Skin of body (tissue), 2 donors: ENCODE data around the gene IFNA13. TPM values are rescaled to one million over a fixed set of nuclear protein-coding genes. Genes with fewer than 3 reads are reported as not detected.
"Not testable (repeated sequence)": the region's sequence is repeated elsewhere in the genome, so short reads cannot be mapped to it uniquely, and the experiment has no call there.

Experiments used
- DNase-seq: peaks from one replicate; lab custom pipeline; 2025; lab: John Stamatoyannopoulos, UW
- total RNA-seq: library from RNA; depleted of rRNA; stranded (reverse); fragments of >200 nt; gene quantifications from one replicate; pipeline ENCODE4 v1.2.3, GENCODE V29; 2014

IFNA13 gene
- not detected for total RNA-seq

DNA sequence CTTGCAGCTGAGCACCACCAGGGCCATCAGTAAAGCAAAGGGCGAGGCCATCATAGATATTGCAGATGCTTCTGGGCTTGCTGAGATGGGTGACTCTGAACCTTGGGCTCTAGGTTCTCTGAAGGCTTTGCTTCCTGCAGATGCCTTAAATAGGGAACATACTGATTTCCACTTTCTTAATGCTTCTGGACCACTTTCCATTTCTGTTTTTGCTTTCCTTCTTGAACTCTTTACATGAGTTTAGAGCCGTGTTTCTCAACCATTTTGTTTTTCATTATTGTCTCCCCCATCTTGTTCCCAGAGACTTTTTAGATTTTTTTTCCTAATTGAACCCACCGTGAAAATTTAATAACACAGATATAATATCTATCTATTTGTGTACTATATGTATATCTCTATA, at the start of gene IFNA13:
TSS of gene IFNA13 (minus strand) at position 101 of the 400 bp plus-strand sequence. CDS start at position 54, 47 bp downstream.
- no peak for DNase-seq

DNA sequence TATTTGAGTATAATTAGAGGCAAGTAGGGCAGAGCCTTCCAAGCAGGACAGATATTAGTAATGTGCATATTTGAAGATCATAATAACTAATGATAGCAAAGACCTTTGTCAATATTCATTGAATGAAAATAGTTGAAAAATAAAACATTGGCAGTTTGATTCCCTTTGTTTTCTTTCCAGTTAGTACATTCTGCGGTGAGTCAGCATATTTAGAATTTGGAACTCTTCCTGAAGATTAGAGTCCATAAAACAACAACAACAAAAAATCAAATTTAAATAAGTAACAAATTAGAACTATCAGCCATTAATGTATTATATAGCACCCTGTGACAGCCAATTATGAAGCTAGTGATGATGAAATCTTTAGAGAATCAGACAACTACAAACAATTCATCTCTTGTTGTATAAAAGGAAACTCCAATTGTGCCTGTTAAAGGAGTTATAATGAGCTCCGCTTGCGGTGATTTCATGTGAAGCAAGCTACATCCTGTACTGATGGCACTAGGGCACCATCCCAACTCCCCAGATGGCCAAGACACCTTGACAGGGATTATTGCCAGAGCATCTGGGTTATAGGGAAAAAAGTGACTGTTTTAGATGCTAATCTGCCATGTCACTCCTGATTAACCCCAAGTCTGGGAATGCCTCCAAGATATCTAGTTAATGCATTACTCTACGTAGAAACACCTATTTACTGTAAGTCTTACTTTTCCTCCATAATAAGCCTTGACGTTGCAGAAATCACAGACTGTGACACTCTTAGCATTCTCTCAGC, 47.8 kb upstream of the IFNA13 start:
- no peak for DNase-seq

- no peak for DNase-seq
Measured at GRCh38 chr9:21414220-21414940, 46.5 kb upstream of the IFNA13 start.

DNA sequence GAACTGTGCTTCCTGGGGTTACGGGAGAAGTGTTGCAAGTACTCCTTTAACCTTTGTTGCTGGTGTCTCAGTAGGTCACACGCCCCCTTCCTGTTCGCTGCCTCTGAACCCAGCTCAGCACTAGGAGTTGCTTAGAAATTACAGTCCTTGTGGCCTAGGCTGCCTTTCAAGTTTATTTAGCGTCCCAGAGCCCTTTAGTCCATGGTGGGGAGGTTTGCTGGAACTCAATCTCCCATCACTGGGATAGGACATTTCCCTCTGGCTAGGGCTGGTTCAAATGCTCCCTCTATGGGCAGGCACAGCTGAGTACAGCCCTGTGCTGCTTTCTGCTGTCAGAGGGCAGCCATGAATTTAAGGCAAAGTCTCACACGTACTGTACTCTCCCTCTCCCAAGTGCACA, 45.8 kb upstream of the IFNA13 start:
- no peak for DNase-seq

DNA sequence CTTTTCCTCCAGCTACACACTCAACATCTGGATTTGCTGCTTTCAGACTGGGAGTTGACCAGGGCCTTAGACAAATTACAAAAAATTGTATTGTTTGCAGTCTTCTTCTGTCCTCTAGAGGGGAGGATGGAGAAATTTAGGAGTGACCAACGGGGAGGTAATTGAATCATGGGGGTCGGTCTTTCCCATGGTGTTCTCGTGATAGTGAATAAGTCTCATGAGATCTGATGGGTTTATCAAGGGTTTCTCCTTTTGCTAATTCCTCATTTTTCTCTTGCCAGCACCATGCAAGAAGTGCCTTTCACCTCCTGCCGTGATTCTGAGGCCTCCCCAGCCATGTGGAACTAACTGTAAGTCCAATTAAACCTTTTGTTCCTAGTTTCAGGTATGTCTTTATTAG, 45.3 kb upstream of the IFNA13 start:
- DNase-seq, result no peak

DNA sequence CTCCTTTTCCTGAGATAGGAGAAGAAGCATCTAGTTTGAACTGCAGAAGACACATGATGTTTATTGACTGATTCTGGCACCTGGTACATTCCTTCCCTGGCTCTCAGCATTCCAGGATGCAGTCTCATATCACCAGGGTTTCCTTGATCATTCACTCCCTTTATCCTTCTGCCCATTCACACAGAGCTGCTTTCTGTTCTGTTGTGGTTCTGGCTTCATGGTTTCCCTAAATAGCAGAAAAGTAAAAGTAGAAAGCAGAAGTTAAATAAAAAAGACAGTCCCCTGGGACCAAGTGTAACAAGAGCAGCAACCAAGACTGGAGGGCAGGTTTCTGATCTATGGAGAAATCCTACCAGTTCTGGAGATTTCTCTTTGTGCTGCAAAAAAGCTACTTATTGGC, 44.2 kb upstream of the IFNA13 start:
- no peak for DNase-seq

DNA sequence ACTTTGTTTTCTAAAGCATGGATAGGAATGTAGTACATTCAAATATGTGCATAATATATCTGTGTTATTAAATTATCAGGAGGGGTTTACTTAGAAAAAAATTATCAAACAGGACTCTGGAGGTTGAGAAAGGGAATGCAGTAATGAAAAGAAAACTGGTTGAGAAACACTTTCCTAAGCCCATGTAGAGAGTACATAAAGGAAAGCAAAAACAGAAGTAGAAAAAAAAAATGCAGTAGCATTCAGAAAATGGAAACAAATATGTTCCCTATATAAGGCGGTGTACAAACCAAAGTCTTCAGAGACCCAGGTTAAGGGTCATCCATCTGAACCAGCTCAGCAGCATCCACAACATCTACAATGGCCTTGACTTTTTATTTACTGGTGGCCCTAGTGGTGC, 41.0 kb upstream of the IFNA13 start, which contains the start of gene IFNA8:
TSS of gene IFNA8 (plus strand) at position 301 of the 400 bp plus-strand sequence. CDS start at position 361, 60 bp downstream.
- no peak for DNase-seq

DNA sequence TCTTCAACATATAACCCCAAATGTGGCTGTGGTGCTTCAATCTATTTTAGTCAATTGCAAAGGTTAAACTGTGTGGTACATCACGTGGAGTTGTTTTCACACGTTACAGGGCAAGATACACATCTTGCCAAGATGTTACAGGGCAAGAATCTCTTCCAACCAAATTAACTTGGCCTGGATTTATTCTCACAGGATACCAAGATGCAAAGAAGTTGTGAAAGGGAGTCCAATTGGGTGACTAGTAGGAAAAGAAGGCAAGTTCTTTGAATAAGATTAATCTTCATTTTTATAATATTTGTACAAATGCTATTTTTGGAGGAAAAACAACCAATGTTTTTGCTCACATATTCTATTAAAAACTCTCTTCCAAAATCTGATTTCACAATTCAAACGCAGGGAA, 36.3 kb upstream of the IFNA13 start:
- no peak for DNase-seq

DNA sequence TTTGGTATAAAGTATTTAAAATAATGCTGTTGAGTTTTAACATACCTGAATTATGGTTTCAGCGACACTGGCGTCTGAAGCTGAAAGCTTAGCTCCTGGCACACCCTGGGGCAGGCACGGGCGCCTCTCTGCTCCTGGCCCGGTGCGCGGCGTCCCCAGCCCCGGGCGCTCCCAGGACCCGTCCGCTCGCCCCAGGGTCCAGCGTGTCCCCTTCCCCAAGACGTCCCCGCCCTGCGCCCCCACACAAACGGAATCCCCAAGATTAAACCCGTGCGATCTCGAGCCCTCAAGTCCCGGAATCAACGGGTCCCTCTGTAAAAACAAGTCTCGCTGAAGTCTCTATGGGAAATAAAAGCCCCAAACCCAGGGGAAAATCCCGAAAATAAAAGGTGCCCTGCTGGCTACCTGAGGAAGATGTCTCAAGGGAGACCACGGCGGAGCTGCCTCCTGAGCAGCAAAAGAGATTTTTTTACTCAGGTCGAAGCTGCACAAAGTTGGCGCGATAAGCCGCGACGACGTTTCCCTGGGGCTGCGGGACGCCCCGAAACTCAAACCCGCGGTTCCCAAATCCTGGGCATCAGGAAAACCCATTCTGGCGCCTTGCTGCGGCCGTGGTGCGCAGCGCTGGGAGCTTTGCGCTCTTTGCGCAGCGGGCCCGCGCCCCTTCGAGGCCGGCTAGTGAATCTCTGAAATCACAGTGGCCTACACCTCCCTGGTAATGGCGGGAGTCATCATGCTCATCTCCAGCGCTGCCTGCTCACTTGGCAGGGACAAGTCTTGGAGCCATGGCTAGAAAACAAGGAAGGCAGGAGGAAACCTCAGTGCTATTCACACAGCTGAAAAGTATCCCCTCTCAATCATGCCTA, 34.8 kb upstream of the IFNA13 start:
- DNase-seq, result no peak

DNA sequence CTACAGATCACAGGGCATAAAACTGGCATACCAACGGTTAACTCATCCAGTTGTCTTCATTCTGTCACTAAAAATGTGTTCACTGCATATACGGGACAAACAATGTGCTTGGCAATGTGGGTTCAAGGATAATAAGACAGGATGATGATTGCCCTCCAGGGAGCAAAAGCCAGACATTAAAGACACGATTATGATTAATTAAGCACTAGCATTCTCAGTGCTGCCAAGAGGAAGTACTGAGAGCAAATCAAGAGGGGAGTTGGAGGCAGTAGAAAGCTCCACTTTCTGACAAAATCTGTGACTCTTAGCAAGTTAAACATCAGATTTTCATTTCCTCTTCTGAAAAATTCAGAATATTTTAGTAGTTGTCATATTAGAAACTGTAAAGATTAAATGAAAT, 32.1 kb upstream of the IFNA13 start:
- DNase-seq, result no peak

GRCh38 chr9:21398955-21399489, 31.2 kb upstream of the IFNA13 start:
- no peak for DNase-seq

DNA sequence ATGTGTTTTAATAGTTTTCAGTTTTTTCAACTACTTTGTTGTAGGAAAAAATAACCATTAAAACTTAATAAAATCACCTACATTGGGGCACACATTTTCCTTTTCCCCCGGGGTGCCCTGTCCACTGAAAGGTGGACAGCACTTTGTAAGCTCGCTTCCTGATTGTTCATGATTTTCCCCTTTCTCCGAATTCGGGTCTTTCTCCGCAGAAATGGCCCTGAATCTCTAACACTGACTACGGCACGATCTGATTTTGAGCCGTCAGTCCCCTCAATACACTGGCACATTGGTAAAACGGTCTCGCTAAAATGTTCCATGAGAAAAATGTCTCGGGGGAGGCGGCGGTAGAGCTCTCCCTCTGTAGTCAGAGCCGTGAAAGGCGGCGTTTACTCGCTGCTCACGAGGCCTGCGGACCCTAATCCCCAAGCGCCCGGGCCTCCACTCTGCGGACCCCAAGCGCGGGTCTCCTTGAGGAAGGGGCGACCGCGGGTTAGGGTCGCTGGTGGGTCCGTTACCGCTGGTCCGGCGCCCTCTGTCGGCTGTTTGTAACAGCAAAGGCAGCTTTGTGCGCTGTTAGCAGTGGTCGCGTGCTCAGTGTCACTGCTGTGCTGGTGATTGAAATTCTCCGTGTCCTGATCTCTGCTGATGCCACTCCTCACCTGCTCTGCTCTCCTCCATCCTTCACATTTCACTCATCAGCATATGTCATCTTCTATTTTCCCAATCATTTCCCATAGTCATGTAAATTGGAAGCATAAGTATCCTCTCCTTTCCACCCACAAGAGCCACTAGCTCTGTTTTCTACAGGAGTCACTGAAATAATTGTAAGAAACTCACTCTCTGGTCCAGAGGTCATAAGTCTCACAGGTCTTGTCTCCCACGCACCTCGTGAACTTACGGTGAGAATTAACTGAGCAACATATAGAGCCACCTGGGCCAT, 28.2 kb upstream of the IFNA13 start:
- DNase-seq, result no peak

- no peak for DNase-seq
Measured at GRCh38 chr9:21392270-21392669, 24.4 kb upstream of the IFNA13 start.

- no peak for DNase-seq
Measured at GRCh38 chr9:21385131-21385670, 17.3 kb upstream of the IFNA13 start, which contains the start of gene IFNA2. IFNA2 (minus strand) TSS chr9:21385398; CDS start chr9:21385329, 69 bp downstream.

- DNase-seq, result no peak
Measured at GRCh38 chr9:21383627-21384026, 15.8 kb upstream of the IFNA13 start.

DNA sequence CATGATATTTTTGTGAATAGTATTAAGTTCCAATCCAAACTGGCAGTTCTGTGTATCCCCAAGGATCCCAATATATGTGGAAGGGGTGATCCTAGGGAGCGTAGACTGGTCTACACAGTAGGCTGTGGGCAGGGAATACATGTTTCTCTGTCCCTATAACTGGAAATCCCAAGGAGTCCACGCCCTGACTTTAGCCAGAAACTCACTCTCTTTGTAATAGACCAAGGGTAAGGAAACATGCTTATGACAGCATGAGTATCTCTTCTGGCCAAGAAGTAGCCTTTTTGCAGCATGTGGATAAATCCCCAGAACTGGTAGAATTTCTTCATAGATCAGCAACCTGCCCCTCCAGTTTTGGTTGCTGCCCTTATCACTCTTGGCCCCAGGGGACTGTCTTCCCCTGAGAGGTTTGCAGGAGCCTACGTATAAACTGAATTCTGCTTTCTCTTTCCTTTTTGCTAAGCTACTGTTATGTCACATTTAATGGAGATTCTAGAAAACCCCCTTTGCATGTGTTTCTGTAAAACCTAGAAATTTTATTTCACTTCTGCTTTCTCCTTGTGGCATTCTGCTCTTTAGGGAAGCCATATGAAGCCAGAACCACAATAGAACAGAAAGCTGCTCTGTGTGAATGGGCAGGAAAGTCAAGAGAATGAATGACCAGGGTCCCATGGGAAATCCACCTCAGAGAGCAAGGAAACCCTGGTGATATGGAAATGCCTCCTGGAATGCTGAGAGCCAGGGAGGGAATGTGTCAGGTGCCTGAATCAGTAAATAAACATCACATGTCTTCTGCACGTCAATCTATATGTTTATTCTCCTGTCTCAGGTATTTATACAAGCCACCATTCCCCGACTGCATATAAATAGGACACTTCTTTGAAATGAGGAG, 13.8 kb upstream of the IFNA13 start:
- DNase-seq, result no peak

DNA sequence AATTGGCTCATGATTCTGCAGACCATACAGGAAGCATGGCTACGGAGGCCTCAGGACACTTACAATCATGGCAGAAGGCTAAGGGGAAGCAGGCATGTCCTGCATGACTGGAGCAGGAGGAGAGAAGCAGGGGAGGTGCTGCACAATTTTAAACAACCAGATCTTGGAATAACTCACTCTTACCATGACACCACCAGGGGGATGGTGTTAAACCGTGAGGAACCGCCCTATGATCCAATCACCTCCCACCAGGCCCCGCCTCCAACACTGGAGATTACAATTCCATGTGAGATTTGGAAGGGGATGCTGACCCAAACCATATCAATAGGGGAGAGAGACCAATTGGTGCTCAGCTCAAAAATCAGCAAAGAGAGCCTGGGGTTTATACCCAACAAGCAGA, 3.6 kb upstream of the IFNA13 start:
- DNase-seq, result not testable (repeated sequence)

DNA sequence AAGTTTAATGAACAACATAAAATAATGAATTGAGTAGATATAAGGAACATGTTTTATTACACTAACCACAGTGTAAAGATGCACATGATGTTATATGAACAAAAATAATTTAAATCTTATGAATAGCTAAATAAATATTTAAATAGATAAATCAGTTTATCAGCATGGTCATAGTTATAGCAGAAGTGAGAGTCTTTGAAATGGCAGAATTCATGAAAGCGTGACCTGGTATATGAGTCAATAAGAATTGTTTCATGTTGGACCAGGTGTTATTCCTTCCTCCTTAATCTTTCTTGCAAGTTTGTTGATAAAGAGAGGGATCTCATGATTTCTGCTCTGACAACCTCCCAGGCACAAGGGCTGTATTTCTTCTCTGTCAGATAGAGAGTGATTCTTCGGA, 688 bp downstream of the IFNA13 start:
- not testable (repeated sequence) for DNase-seq

- DNase-seq, result no peak
Measured at GRCh38 chr9:21362287-21362686, 5.6 kb downstream of the IFNA13 start.
